Panc1 (cell line): Measurements from ENCODE around the gene MED14. TPM values are rescaled to one million over a fixed set of nuclear protein-coding genes. Genes with fewer than 3 reads are reported as not detected.

ENCODE experiments used
- ATAC-seq: fragments of 200-7000 bp; cut with Tn5 transposase; 2 replicates; pipeline ENCODE4 v1.9.1; 2020; ENCODE audit warnings: mild to moderate bottlenecking, moderate library complexity
- BruUV-seq: library from RNA; stranded (reverse); fragments of 400-500 nt; replicated peaks from 2 replicates; lab custom pipeline; 2021; lab: Mats Ljungman, UMichigan
- CTCF ChIA-PET: fragments of 300-600 bp; sonication (Branson Sonifier 250); formaldehyde crosslinking; loops from one replicate; lab custom pipeline; 2022; ENCODE audit warnings: antibody characterized with exemption; lab: Charles Lee
- POLR2A ChIA-PET: fragments of 300-600 bp; sonication (Branson Sonifier 250); formaldehyde crosslinking; loops from one replicate; lab custom pipeline; 2022; ENCODE audit warnings: antibody characterized with exemption; lab: Charles Lee
- DNase-seq: peaks from one replicate; pipeline ENCODE4 v3.0.0-alpha.2; 2010; ENCODE audit warnings: low read depth, low spot score
- H3K27ac ChIP-seq: 2 replicates; pipeline ENCODE4 v1.5.1; 2011; ENCODE audit warnings: mild to moderate bottlenecking, low read length, inconsistent platforms
- H3K27me3 ChIP-seq: fragments of 200-500 bp; sonication (Bioruptor generic); 2 replicates; pipeline ENCODE4 v1.6.0; 2014; ENCODE audit warnings: low read length, inconsistent platforms; ENCODE audit not compliant: control insufficient read depth, insufficient read depth
- H3K36me3 ChIP-seq: fragments of 200-500 bp; sonication (Bioruptor generic); 2 replicates; pipeline ENCODE4 v1.5.1; 2014; ENCODE audit warnings: inconsistent platforms, mild to moderate bottlenecking, low read length, moderate library complexity; ENCODE audit not compliant: control insufficient read depth, insufficient read depth
- H3K4me1 ChIP-seq: 2 replicates; pipeline ENCODE4 v1.5.1; 2011; ENCODE audit warnings: inconsistent platforms, mild to moderate bottlenecking, low read length, moderate library complexity; ENCODE audit not compliant: control insufficient read depth, insufficient read depth
- H3K4me3 ChIP-seq, 2 experiments: 2 replicates each; pipeline ENCODE4 v1.5.1; 2011 to 2012; ENCODE audit warnings: low read depth in 2 of 2, low read length in 2 of 2, mild to moderate bottlenecking in 2 of 2, inconsistent platforms in 1 of 2, moderate library complexity in 1 of 2
- H3K9me3 ChIP-seq: fragments of 200-500 bp; sonication (Bioruptor generic); 2 replicates; pipeline ENCODE4 v1.5.1; 2014; ENCODE audit warnings: low read depth, mild to moderate bottlenecking, inconsistent platforms, low read length, moderate library complexity; ENCODE audit not compliant: control insufficient read depth, insufficient read depth
- CTCF ChIP-seq: fragments of 450-650 bp; IDR thresholded peaks from 2 replicates; pipeline ENCODE4 v1.5.1; 2017; ENCODE audit warnings: mild to moderate bottlenecking
- POLR2AphosphoS5 ChIP-seq: IDR thresholded peaks from 2 replicates; pipeline ENCODE4 v1.6.1; 2012; ENCODE audit warnings: mild to moderate bottlenecking, low read depth, low read length, moderate library complexity
- SIN3A ChIP-seq: IDR thresholded peaks from 2 replicates; pipeline ENCODE4 v1.6.1; 2012; ENCODE audit warnings: low read depth, mild to moderate bottlenecking, low read length, moderate library complexity, borderline replicate concordance; ENCODE audit not compliant: insufficient read depth
- TCF7L2 ChIP-seq: IDR thresholded peaks from 2 replicates; pipeline ENCODE4 v1.6.1; 2011; ENCODE audit warnings: mild to moderate bottlenecking, low read depth, low read length, inconsistent platforms
- in situ Hi-C: cut with HindIII; loops from 2 replicates; pipeline ENCODE4 v1.10.0; 2016; ENCODE audit warnings: low sequenced_read_pairs, low pct_unique_long_range_greater_than_20kb
- intact Hi-C: fragments of 100-400 bp; cut with micrococcal nuclease; formaldehyde crosslinking; loops from one replicate; pipeline ENCODE4 v1.10.0; 2022; ENCODE audit not compliant: unreplicated experiment
- total RNA-seq: library from RNA; stranded (reverse); gene quantifications from one replicate; pipeline ENCODE4 v1.2.1, GENCODE V29; 2021; ENCODE audit not compliant: unreplicated experiment
- TF ChIP-seq, protein P1 (sequence below), 2 experiments: IDR thresholded peaks; 2 replicates each; pipeline ENCODE4 v1.6.1; 2011 to 2012; ENCODE audit warnings: low read depth in 2 of 2, control low read depth in 1 of 2, low read length in 1 of 2, mild to moderate bottlenecking in 1 of 2, moderate library complexity in 1 of 2; ENCODE audit not compliant: insufficient read depth in 1 of 2

The MED14 gene
- total RNA-seq, 1 experiment from 2014 or later, result 45.4 TPM

DNA sequence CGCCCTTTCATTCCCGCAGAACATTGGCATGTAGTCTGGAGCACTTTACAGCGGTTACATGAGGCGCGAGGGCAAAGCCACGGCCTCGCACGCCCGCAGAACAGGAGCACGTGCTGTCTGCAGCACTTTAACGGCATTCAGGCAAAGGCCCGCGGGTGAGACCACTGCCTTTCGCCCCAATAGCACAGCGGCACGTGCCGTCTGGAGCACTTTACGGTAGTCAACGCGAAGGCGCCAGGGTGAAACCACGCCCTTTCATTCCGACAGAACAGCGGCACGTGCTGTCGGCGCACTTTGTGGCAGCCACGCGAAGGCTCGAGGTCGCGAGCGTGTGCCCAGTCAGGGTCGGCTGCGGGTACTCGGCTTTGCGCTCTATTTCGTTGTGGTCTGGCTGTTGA lies 112.2 kb downstream of the MED14 start, which contains the start of gene MPC1L:
Gene MPC1L (plus strand): TSS at position 290 of the 398 bp plus-strand sequence. CDS start 138 bp downstream, outside the sequence.
- DNase-seq, result no peak
- in situ Hi-C loops, result no loop called here
- H3K27me3 ChIP-seq, result no peaks in the 10 kb centered on the region
- no peaks in the 10 kb centered on the region for H3K36me3 ChIP-seq
- intact Hi-C loops, result no loop called here
- H3K9me3 ChIP-seq, result no peaks in the 10 kb centered on the region
- ATAC-seq, result no peak
- no peak within 1 kb of the TSS for H3K4me3 ChIP-seq
- no peak within 1 kb of the TSS for H3K27ac ChIP-seq
- ChIA-PET POLR2A (no interaction called here), CTCF (no interaction called here)
- H3K4me1 ChIP-seq, result no peaks in the 10 kb centered on the region
- TF ChIP-seq POLR2AphosphoS5 (no peak), TCF7L2 (no peak), CTCF (no peak), SIN3A (no peak)
- TF ChIP-seq, protein P1, sequence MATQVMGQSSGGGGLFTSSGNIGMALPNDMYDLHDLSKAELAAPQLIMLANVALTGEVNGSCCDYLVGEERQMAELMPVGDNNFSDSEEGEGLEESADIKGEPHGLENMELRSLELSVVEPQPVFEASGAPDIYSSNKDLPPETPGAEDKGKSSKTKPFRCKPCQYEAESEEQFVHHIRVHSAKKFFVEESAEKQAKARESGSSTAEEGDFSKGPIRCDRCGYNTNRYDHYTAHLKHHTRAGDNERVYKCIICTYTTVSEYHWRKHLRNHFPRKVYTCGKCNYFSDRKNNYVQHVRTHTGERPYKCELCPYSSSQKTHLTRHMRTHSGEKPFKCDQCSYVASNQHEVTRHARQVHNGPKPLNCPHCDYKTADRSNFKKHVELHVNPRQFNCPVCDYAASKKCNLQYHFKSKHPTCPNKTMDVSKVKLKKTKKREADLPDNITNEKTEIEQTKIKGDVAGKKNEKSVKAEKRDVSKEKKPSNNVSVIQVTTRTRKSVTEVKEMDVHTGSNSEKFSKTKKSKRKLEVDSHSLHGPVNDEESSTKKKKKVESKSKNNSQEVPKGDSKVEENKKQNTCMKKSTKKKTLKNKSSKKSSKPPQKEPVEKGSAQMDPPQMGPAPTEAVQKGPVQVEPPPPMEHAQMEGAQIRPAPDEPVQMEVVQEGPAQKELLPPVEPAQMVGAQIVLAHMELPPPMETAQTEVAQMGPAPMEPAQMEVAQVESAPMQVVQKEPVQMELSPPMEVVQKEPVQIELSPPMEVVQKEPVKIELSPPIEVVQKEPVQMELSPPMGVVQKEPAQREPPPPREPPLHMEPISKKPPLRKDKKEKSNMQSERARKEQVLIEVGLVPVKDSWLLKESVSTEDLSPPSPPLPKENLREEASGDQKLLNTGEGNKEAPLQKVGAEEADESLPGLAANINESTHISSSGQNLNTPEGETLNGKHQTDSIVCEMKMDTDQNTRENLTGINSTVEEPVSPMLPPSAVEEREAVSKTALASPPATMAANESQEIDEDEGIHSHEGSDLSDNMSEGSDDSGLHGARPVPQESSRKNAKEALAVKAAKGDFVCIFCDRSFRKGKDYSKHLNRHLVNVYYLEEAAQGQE (IDR thresholded peaks at IDR 0.05; ENCODE audit: insufficient read depth in 1 of 2, low read depth in 2 of 2, low read length in 1 of 2), result no peak
- BruUV-seq, result no TSS peak

DNA sequence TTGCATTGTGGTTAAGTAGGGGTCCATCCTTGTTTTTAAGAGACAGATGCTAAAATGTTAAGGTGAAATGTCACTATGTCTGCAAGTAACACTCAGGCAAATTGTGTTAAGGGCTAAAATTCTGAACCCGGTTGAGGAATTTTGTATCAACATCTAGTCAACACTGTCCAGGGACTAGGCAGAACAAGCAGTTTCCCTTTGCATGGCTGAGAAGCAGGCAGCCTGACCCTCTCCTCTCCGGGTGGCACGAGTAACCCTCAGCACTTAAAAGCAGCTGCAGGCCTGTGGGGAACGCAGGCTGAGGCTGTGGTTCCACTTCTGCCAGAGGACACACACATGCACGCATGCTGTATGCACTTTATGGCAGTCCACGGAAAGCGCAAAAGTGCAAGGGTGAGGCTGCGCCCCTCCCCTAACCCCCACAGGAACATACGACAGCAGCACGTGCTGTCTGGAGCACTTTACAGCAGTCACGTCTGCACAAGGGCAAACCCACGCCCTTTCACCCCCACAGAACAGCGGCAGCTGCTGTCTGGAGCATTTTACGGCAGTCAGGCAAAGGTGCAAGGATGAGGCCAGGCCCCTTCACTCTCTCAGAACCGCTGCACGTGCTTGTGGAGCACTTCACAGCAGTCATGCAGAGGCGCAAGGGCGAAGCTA lies 112.7 kb downstream of the MED14 start:
- H3K36me3 ChIP-seq, result no peaks in the 10 kb centered on the region
- BruUV-seq, result no TSS peak
- TF ChIP-seq POLR2AphosphoS5 (no peak), TCF7L2 (no peak), SIN3A (no peak), CTCF (no peak)
- TF ChIP-seq, protein P1 (IDR thresholded peaks at IDR 0.05; ENCODE audit: insufficient read depth in 1 of 2, low read depth in 2 of 2, low read length in 1 of 2), result no peak
- no peaks in the 10 kb centered on the region for H3K4me1 ChIP-seq
- no peaks in the 10 kb centered on the region for H3K9me3 ChIP-seq
- in situ Hi-C loops, result no loop called here
- no peak for ATAC-seq
- intact Hi-C loops, result no loop called here
- no peaks in the 10 kb centered on the region for H3K27me3 ChIP-seq
- CTCF ChIA-PET, result no interaction called here
- H3K4me3 ChIP-seq, result no peak overlapping the region
- H3K27ac ChIP-seq, result no peak overlapping the region
- POLR2A ChIA-PET, result no interaction called here
- DNase-seq, result no peak
